Prostate gland (tissue), 2 donors: ENCODE data around the gene VAV3. TPM values are rescaled to one million over a fixed set of nuclear protein-coding genes. Genes with fewer than 3 reads are reported as not detected.

Experiments
- DNase-seq: peaks from one replicate; pipeline ENCODE4 v3.0.0-alpha.2; 2019; ENCODE audit warnings: low spot score
- H3K27ac ChIP-seq, 2 donors: fragments of 200-600 bp; sonication (generic); 2 replicates each; pipeline ENCODE4 v1.5.1; 2017 to 2019
- H3K27me3 ChIP-seq: fragments of 200-600 bp; sonication (generic); replicated peaks from 2 replicates; pipeline ENCODE4 v1.5.1; 2019; ENCODE audit not compliant: insufficient read depth
- H3K36me3 ChIP-seq, 2 donors: fragments of 200-600 bp; sonication (generic); 1 replicate in 1 of 2; 2 replicates in 1 of 2; pipeline versions ENCODE4 v1.5.1 to v1.8.1; 2017 to 2019
- H3K4me1 ChIP-seq: fragments of 200-600 bp; sonication (generic); replicated peaks from 2 replicates; pipeline ENCODE4 v1.5.1; 2019
- H3K4me3 ChIP-seq, 2 donors: fragments of 200-600 bp; sonication (generic); 2 replicates each; pipeline ENCODE4 v1.5.1; 2017 to 2019
- H3K9me3 ChIP-seq: fragments of 200-600 bp; sonication (generic); 2 replicates; pipeline ENCODE4 v1.5.1; 2017
- POLR2A ChIP-seq: fragments of 450-650 bp; IDR thresholded peaks from one replicate; pipeline ENCODE4 v1.6.1; 2016; ENCODE audit warnings: antibody characterized with exemption, mild to moderate bottlenecking
- POLR2AphosphoS5 ChIP-seq: sonication (generic); formaldehyde crosslinking; IDR thresholded peaks from one replicate; pipeline ENCODE4 v1.6.1; 2017; ENCODE audit warnings: antibody characterized with exemption
- WGBS: methylation state at CpG from one replicate; pipeline ENCODE4 v1.1.5; 2018; 5-methylcytosine and 5-hydroxymethylcytosine counted together
- intact Hi-C: fragments of 100-400 bp; cut with DNase I; formaldehyde crosslinking; loops from one replicate; pipeline ENCODE4 v1.14.2; 2022
- total RNA-seq, 2 donors: library from RNA; depleted of rRNA; stranded (reverse); fragments of >200 nt; gene quantifications; one replicate each; pipeline ENCODE4 v1.1.0, GENCODE V29; 2016
- TF ChIP-seq, protein P1 (sequence below), 4 experiments: fragments of 200-600 bp in 2 of 4; fragments of 450-650 bp in 2 of 4; sonication (generic) in 2 of 4; IDR thresholded peaks; 1 replicate in 3 of 4; 2 replicates in 1 of 4; pipeline ENCODE4 v1.5.1; 2016 to 2019; ENCODE audit warnings: antibody characterized with exemption in 4 of 4, mild to moderate bottlenecking in 2 of 4, moderate library complexity in 2 of 4

VAV3 gene
- total RNA-seq, 2 donors from 2014 or later = 14.5 TPM

- no peak overlapping the region for H3K4me3 ChIP-seq
- TF ChIP-seq POLR2A = no peak
- no peak for TF ChIP-seq POLR2AphosphoS5
- TF ChIP-seq, protein P1, sequence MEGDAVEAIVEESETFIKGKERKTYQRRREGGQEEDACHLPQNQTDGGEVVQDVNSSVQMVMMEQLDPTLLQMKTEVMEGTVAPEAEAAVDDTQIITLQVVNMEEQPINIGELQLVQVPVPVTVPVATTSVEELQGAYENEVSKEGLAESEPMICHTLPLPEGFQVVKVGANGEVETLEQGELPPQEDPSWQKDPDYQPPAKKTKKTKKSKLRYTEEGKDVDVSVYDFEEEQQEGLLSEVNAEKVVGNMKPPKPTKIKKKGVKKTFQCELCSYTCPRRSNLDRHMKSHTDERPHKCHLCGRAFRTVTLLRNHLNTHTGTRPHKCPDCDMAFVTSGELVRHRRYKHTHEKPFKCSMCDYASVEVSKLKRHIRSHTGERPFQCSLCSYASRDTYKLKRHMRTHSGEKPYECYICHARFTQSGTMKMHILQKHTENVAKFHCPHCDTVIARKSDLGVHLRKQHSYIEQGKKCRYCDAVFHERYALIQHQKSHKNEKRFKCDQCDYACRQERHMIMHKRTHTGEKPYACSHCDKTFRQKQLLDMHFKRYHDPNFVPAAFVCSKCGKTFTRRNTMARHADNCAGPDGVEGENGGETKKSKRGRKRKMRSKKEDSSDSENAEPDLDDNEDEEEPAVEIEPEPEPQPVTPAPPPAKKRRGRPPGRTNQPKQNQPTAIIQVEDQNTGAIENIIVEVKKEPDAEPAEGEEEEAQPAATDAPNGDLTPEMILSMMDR (IDR thresholded peaks at IDR 0.05) = no peak
- H3K27ac ChIP-seq = no peak overlapping the region
- no peaks in the 10 kb centered on the region for H3K9me3 ChIP-seq
- intact Hi-C loops = no loop called here
- no peak for DNase-seq
- no peaks in the 10 kb centered on the region for H3K4me1 ChIP-seq
- no peaks in the 10 kb centered on the region for H3K27me3 ChIP-seq
- no peaks in the 10 kb centered on the region for H3K36me3 ChIP-seq
- 91% methylated on average over 3 of the region's 3 CpGs for WGBS
Measured at GRCh38 chr1:107549152-107549810, 415.7 kb downstream of the VAV3 start.

GRCh38 chr1:107548276-107548675 is 416.7 kb downstream of the VAV3 start:
- no peak for DNase-seq
- no peak for TF ChIP-seq POLR2A
- TF ChIP-seq, protein P1 (IDR thresholded peaks at IDR 0.05) = no peak
- TF ChIP-seq POLR2AphosphoS5 = no peak
- intact Hi-C loops = no loop called here
- Histone ChIP-seq H3K4me3 (no peak overlapping the region), H3K27ac (no peak overlapping the region), H3K9me3 (no peaks in the 10 kb centered on the region), H3K36me3 (no peaks in the 10 kb centered on the region), H3K27me3 (no peaks in the 10 kb centered on the region), H3K4me1 (no peaks in the 10 kb centered on the region)
- WGBS = 74% methylated on average over 3 of the region's 3 CpGs

DNA sequence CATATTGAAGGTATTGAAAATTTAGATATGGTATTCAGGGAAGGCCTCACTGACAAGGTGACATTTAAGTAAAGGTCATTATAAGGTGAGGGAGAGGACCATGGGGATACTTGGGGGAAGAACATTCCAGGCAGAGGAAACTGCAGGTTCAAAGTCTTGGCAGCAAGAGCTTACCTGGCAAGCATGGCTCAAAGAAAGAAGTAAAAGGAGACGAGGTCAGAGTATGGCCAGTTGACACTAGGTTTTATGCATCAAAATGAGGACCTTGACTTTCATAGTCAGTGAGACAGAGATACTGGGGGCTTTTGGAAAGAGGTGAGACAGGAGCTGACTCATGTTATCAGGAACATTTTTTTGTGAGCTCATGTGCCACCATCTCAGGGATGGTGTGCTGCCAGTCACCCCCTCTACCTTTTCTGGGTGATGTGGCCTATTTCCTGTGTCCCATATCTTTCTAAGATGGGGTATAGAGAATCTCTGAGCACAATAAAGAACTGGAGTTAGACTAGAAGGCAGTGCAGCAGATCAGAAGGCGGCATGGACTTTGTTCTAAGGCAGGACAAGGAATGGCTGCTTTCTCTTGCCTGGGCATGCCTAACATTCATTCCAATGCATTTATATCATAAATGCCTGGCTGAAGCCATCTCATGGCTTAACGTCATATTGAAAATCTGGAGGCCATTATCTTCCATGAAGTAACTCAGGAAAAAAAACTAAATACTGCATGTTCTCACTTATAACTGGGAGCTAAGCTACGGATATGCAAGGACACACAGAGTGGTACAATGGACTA is 417.4 kb downstream of the VAV3 start:
- WGBS = 82% methylated on average over 4 of the region's 4 CpGs
- no peaks in the 10 kb centered on the region for H3K36me3 ChIP-seq
- TF ChIP-seq POLR2AphosphoS5 = no peak
- TF ChIP-seq, protein P1 (IDR thresholded peaks at IDR 0.05) = no peak
- TF ChIP-seq POLR2A = no peak
- H3K4me3 ChIP-seq = no peak overlapping the region
- H3K27ac ChIP-seq = no peak overlapping the region
- intact Hi-C loops = no loop called here
- H3K27me3 ChIP-seq = no peaks in the 10 kb centered on the region
- H3K4me1 ChIP-seq = no peaks in the 10 kb centered on the region
- DNase-seq = no peak
- H3K9me3 ChIP-seq = no peaks in the 10 kb centered on the region

GRCh38 chr1:107546576-107546975 is 418.4 kb downstream of the VAV3 start:
- Histone ChIP-seq H3K9me3 (no peaks in the 10 kb centered on the region), H3K4me1 (no peaks in the 10 kb centered on the region), H3K4me3 (no peak overlapping the region), H3K27ac (no peak overlapping the region), H3K36me3 (no peaks in the 10 kb centered on the region), H3K27me3 (no peaks in the 10 kb centered on the region)
- WGBS = 95% methylated on average over 4 of the region's 4 CpGs
- DNase-seq = no peak
- intact Hi-C loops = no loop called here
- TF ChIP-seq POLR2AphosphoS5 (no peak), POLR2A (no peak)
- TF ChIP-seq, protein P1 (IDR thresholded peaks at IDR 0.05) = no peak
